Esophagus squamous epithelium (tissue), 5 donors: ENCODE data around the gene MAGEA4. TPM values are rescaled to one million over a fixed set of nuclear protein-coding genes. Genes with fewer than 3 reads are reported as not detected.

Experiments used
- DNase-seq: peaks from one replicate; lab custom pipeline; 2025; lab: John Stamatoyannopoulos, UW
- H3K27ac ChIP-seq, 4 donors: fragments of 200-600 bp; sonication (generic); one replicate each; pipeline ENCODE4 v1.5.1; 2016 to 2019; ENCODE audit warnings: mild to moderate bottlenecking in 1 of 4
- H3K27me3 ChIP-seq, 4 donors: fragments of 200-600 bp; sonication (generic); 1 replicate in 3 of 4; 2 replicates in 1 of 4; pipeline versions ENCODE4 v1.5.1 to v1.6.0; 2017 to 2021; ENCODE audit warnings: antibody characterized with exemption in 1 of 4
- H3K36me3 ChIP-seq, 3 donors: fragments of 200-600 bp; sonication (generic); one replicate each; pipeline ENCODE4 v1.5.1; 2016 to 2019
- H3K4me1 ChIP-seq, 3 donors: fragments of 200-600 bp; sonication (generic); one replicate each; pipeline ENCODE4 v1.5.1; 2017 to 2019
- H3K4me3 ChIP-seq, 4 donors: fragments of 200-600 bp; sonication (generic); 1 replicate in 3 of 4; 2 replicates in 1 of 4; pipeline ENCODE4 v1.5.1; 2016 to 2019; ENCODE audit warnings: mild to moderate bottlenecking in 2 of 4, moderate library complexity in 1 of 4
- H3K9me3 ChIP-seq, 3 donors: fragments of 200-600 bp; sonication (generic); one replicate each; pipeline ENCODE4 v1.5.1; 2016 to 2019
- POLR2A ChIP-seq, 4 donors: fragments of 450-650 bp; IDR thresholded peaks; one replicate each; pipeline ENCODE4 v1.6.1; 2017; ENCODE audit warnings: antibody characterized with exemption in 4 of 4, mild to moderate bottlenecking in 4 of 4, moderate library complexity in 3 of 4
- WGBS, 2 donors: methylation state at CpG; one replicate each; pipeline ENCODE4 v1.1.5; 2018; 5-methylcytosine and 5-hydroxymethylcytosine counted together
- intact Hi-C: fragments of 100-400 bp; cut with DNase I; formaldehyde crosslinking; loops from one replicate; pipeline ENCODE4 v1.15.0; 2022
- total RNA-seq, 4 donors: library from RNA; depleted of rRNA; stranded (reverse); fragments of >200 nt; gene quantifications; one replicate each; pipeline ENCODE4 v1.1.0, GENCODE V29; 2016
- TF ChIP-seq, protein P1 (sequence below), 6 experiments: fragments of 450-650 bp in 4 of 6; fragments of 200-600 bp in 2 of 6; sonication (generic) in 2 of 6; IDR thresholded peaks; one replicate each; pipeline ENCODE4 v1.5.1; 2016 to 2019; ENCODE audit warnings: antibody characterized with exemption in 6 of 6, mild to moderate bottlenecking in 4 of 6, moderate library complexity in 4 of 6
- donor health status: DM: yes; HTN: yes; CAD: no.

Gene MAGEA4
- total RNA-seq, 4 donors from 2014 or later: not detected

DNA sequence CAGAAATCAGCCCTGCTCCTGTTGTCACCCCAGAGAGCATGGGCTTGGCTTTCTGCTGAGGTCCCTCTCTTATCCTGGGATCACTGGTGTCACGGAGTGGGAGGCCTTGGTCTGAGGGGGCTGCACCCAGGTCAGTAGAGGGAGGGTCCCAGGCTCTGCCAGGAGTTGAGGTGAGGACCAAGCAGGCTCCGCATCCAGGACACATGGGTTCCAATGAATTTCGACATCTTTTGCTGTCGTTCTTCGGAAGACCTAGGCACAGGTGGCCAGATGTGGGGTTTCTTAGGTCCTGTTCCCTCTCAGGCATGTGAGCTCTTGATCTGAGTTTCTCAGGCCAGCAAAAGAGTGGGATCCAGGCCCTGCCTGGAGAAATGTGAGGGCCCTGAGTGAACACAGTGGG lies 10.0 kb downstream of the MAGEA4 start:
- H3K4me3 ChIP-seq: no peak overlapping the region
- intact Hi-C loops: no loop called here
- DNase-seq: no peak
- 80% methylated on average over 1 of the region's 5 CpGs; no CpG with 5 or more reads in 1 of the 2 donors for WGBS, 2 donors
- no peaks in the 10 kb centered on the region for H3K9me3 ChIP-seq
- H3K36me3 ChIP-seq: no peaks in the 10 kb centered on the region
- TF ChIP-seq, protein P1, sequence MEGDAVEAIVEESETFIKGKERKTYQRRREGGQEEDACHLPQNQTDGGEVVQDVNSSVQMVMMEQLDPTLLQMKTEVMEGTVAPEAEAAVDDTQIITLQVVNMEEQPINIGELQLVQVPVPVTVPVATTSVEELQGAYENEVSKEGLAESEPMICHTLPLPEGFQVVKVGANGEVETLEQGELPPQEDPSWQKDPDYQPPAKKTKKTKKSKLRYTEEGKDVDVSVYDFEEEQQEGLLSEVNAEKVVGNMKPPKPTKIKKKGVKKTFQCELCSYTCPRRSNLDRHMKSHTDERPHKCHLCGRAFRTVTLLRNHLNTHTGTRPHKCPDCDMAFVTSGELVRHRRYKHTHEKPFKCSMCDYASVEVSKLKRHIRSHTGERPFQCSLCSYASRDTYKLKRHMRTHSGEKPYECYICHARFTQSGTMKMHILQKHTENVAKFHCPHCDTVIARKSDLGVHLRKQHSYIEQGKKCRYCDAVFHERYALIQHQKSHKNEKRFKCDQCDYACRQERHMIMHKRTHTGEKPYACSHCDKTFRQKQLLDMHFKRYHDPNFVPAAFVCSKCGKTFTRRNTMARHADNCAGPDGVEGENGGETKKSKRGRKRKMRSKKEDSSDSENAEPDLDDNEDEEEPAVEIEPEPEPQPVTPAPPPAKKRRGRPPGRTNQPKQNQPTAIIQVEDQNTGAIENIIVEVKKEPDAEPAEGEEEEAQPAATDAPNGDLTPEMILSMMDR (IDR thresholded peaks at IDR 0.05): no peak
- TF ChIP-seq POLR2A (IDR thresholded peaks at IDR 0.05): no peak
- H3K4me1 ChIP-seq: no peaks in the 10 kb centered on the region
- H3K27me3 ChIP-seq: no peaks in the 10 kb centered on the region
- no peak overlapping the region for H3K27ac ChIP-seq

DNA sequence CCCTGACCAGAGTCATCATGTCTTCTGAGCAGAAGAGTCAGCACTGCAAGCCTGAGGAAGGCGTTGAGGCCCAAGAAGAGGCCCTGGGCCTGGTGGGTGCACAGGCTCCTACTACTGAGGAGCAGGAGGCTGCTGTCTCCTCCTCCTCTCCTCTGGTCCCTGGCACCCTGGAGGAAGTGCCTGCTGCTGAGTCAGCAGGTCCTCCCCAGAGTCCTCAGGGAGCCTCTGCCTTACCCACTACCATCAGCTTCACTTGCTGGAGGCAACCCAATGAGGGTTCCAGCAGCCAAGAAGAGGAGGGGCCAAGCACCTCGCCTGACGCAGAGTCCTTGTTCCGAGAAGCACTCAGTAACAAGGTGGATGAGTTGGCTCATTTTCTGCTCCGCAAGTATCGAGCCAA lies 11.0 kb downstream of the MAGEA4 start:
- Histone ChIP-seq H3K4me1 (no peaks in the 10 kb centered on the region), H3K27me3 (no peaks in the 10 kb centered on the region), H3K9me3 (no peaks in the 10 kb centered on the region), H3K4me3 (no peak overlapping the region), H3K36me3 (no peaks in the 10 kb centered on the region), H3K27ac (no peak overlapping the region)
- intact Hi-C loops: no loop called here
- WGBS, 2 donors: 74% methylated on average over 4 of the region's 6 CpGs; no CpG with 5 or more reads in 1 of the 2 donors
- TF ChIP-seq, protein P1 (IDR thresholded peaks at IDR 0.05): no peak
- no peak for TF ChIP-seq POLR2A (IDR thresholded peaks at IDR 0.05)
- no peak for DNase-seq

DNA sequence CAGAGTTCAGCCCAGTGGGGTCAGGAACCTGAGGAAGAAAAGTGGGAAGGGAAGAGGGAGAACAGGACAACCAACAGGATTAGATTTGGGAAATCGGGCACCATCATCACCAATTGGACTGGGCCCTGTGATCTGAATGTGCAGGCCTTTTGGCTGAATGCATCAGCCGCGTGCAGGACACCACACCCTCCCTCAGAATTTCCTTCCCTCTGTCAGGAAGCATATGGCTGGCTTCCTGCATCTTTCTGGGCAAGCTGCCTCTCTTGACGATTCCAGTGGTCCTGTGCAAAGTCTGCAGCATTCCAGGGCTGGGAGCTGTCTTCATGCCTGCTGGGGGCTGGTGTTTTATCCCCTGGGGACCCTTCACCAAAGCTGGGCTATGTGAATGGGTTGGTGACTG lies 16.4 kb downstream of the MAGEA4 start:
- no peaks in the 10 kb centered on the region for H3K27me3 ChIP-seq
- no peak overlapping the region for H3K27ac ChIP-seq
- no peak overlapping the region for H3K4me3 ChIP-seq
- H3K36me3 ChIP-seq: no peaks in the 10 kb centered on the region
- no peak for DNase-seq
- H3K4me1 ChIP-seq: no peaks in the 10 kb centered on the region
- H3K9me3 ChIP-seq: no peaks in the 10 kb centered on the region
- 45 to 74% methylated on average over 3 to 4 of the region's 4 CpGs for WGBS, 2 donors
- intact Hi-C loops: no loop called here
- TF ChIP-seq, protein P1 (IDR thresholded peaks at IDR 0.05): no peak
- no peak for TF ChIP-seq POLR2A (IDR thresholded peaks at IDR 0.05)

DNA sequence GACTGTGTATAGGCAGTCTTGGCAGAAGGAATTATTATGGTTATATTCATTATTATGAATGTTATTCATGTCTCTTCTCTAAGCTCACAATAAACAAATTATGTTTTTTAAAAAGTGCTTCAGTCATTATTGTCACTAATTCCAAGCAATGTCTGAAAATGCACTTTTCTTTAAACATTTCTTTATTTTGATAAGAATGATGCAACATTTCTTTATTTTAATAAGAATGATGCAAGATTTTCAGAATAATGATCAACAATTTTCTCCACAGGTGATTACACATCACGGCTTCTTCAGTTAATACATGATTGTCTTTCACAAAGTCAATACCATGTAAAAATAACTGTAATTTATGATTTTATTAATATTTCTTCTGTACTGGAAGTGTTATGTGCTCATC lies 22.7 kb downstream of the MAGEA4 start:
- Histone ChIP-seq H3K4me3 (no peak overlapping the region), H3K9me3 (no peaks in the 10 kb centered on the region), H3K27me3 (no peaks in the 10 kb centered on the region), H3K36me3 (no peaks in the 10 kb centered on the region), H3K4me1 (no peaks in the 10 kb centered on the region), H3K27ac (no peak overlapping the region)
- intact Hi-C loops: no loop called here
- no peak for TF ChIP-seq POLR2A (IDR thresholded peaks at IDR 0.05)
- TF ChIP-seq, protein P1 (IDR thresholded peaks at IDR 0.05): no peak
- no peak for DNase-seq
- WGBS, 2 donors: 86 to 96% methylated on average over 1 of the region's 1 CpG

DNA sequence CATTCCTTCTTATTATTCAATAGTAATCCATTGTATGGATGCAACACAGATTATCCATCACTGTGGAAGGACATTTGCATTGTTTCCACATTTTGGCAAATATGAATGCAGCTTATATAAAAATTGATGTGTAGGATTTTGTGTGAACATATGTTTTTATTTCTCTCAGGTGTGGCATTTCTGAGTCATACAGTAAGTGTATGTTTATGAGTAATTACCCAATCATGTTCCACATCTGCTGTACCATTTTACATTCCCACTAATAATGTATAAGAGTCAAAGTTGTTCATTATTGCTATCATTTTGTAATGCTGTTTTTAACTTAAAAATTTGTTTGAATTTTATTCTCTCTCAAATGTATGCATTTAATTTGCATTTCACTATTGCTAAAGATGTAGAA lies 25.5 kb downstream of the MAGEA4 start:
- H3K27me3 ChIP-seq: no peaks in the 10 kb centered on the region
- H3K36me3 ChIP-seq: no peaks in the 10 kb centered on the region
- no peak overlapping the region for H3K27ac ChIP-seq
- no peaks in the 10 kb centered on the region for H3K4me1 ChIP-seq
- H3K9me3 ChIP-seq: no peaks in the 10 kb centered on the region
- H3K4me3 ChIP-seq: no peak overlapping the region
- TF ChIP-seq, protein P1 (IDR thresholded peaks at IDR 0.05): no peak
- no peak for TF ChIP-seq POLR2A (IDR thresholded peaks at IDR 0.05)
- DNase-seq: no peak
- intact Hi-C loops: no loop called here
